Fibroblast of skin of left quadriceps (primary cell): ENCODE data around the gene THOP1.
"Not testable (repeated sequence)": the region's sequence is repeated elsewhere in the genome, so short reads cannot be mapped to it uniquely, and the experiment has no call there.

ENCODE experiments used
- DNase-seq, 2 experiments: peaks; one replicate each; pipeline ENCODE4 v3.0.0-alpha.2; 2013; ENCODE audit warnings: low read depth in 2 of 2

THOP1 gene

DNA sequence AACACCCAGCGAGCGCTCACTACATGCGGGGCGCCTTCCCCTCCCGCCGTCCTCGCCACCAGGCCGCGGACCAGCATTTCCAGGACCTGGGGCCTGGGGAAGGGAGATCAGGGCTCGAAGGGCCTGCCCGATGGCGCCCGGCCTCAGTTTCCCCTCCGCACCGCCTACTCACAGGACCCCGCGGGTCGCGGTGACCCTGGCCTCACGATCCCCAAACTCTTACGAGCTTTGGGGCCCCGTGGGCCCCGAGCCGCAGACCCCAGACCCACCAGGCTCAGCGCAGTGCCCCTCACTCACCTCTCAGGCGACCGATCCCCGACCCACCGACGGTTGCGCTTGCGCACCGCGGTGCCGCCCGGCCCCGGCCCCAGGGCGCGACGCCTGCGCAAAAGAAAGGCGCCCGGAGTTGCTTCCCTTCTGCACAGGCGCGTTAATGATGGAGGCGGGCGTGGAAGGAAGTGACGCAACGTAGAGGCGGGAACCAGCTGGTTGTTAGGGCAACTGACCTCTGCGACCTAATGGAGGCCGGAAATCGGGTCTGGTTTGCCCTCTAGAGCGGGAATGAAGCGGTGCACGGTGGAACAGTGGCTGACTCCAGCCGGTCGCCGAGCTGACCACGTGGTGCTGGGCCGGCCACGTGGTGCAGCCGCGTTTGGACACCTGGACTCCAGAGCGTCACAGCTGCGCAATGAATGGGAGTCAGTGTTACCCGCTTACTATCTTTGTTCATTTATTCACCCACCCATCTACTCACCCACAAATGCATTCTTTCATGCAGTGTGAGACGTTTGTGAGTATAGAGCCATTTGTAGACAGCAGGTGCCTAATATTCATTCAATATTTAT, 2.1 kb upstream of the THOP1 start, which contains the start of gene SGTA:
TSS of gene SGTA (minus strand) at position 338 of the 845 bp plus-strand sequence. CDS start 14,205 bp downstream, outside the sequence.
- DNase-seq = peak; percentile 96

DNA sequence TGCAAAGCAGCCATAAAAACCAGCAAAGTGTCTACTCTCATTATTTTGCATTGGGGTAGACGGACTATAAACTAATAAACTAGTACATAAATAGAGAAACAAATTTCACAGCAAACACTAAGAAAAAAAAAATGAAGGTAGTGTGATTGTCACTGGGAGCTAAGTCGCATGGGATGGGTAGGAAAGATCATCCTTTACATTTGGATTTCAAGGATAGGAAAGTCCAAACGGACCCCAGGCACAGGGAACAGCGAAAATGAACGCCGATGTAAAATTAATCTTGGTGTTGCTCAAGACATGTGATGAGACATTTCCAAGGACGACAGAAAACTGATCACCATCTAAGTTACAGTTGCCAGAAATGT, 1.5 kb upstream of the THOP1 start:
- no peak for DNase-seq

DNA sequence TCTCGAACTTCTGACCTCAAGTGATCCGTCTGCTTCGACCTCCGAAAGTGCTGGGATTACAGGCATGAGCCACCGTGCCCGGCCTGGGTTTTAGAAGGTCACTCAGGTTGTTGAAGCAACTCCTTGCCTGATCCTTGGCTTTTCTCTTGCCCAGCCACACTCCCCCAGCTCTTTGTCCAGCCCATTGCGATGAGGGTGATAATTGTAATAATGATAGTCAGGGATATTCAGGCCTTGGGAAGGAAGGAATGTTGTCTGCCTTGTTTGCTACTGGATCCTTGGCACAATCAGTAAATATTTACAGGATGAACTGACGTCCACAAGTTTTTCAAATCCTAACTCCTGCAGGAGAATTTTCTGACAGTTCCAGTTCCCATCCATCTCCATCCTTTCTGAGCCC, 1.8 kb downstream of the THOP1 start:
- no peak for DNase-seq

DNA sequence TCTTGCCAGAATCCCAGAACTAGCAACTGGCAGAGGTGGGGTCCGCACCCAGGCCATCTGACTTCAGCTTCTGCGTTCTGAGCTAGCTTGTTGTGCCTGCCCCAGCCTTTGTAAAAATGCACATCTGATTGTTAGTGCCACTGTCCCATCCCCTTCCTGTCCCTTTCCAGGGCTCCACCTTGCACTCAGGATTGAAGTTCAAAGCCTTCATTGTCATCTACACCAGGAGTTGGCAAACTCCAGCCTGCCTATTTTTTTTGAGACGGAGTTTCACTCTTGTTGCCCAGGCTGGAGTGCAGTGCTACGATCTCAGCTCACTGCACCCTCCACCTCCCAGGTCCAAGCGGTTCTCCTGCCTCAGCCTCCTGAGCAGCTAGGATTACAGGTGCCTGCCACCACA, 2.9 kb downstream of the THOP1 start:
- DNase-seq = no peak

DNA sequence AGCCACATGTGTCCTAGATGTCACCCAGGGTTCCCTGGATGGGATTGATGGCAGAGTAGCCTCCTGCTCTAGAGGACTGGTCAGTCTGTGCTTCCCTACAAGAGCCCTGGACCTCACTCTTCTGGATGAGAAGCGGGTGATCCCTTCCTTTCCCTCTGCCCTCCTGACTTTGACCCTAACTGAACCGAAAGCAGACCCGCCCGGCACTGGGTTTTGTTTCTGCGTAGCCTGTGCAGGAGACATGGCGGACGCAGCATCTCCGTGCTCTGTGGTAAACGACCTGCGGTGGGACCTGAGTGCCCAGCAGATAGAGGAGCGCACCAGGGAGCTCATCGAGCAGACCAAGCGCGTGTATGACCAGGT, 4.9 kb downstream of the THOP1 start:
- no peak for DNase-seq

DNA sequence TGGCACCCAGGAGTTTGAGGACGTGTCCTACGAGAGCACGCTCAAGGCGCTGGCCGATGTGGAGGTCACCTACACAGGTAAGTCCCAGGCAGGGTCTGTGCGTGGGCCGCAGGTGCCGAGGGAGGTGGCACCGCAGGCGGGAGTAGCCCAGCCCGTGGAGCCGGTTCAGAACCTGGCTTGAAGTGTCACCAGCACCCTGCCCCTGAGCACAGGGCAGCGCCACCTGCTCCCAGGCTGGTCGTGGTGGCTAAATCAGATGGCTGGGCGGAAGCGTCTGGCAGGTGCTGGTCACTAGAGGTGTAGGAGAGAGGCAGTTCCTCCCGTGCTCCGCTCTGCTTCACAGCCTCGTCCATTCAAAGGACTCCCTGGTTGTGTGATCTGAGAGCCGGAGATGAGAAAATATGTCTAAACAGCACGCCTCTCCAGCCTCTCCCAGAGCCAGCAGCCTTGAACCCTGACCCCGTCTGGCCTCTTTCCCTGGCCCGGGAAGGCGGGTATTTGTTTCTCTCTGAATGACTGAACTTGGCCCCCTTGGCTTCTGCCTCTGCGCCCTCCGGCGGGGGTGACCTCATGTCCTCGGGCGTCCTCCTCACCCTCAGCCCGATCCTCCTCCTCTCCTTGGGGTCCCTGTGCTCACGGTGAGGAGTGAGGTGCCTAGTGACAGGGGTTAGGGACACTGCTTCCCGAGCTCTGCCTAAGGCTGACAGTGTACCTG, 5.4 kb downstream of the THOP1 start:
- DNase-seq = no peak

DNA sequence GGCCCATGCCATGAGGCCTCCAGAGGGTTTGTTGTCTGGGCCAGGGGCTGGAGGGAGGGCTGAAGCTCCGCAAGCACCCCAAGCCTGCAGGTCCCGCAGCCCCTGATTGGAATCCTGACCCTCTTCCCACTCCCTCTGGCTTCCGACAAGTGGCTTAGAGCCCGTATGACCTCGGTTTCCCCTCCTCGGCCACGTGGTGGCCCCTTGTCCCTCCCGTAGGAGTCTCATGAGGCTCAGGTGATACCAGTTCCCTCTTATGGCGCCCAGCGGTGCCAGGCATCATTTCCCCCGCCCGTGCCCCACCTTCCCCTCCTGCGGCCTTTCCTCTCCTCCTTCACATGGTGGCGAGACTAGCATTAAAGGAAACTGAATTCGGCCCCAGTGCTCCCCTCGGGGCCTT, 6.1 kb downstream of the THOP1 start:
- no peak for DNase-seq

DNA sequence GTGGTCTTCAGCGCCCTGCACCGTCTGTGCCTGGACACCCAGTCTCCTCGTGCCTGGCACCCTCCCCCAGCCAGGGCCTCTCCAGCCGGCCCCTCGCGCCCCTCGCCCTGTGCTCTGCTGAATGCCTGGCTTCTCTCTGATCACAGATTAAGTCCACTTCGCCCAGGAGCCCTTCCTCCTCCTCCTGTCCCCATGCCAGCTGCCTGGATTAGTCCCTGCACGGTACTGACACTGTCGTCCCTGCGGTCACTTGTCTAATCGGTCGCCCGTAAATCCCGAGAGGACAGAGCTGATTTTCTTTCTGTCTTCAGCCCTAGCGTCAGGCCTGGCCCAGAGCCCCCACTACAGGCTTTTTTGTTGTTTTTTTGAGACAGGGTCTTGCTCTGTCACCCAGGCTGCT, 6.6 kb downstream of the THOP1 start:
- DNase-seq = no peak

DNA sequence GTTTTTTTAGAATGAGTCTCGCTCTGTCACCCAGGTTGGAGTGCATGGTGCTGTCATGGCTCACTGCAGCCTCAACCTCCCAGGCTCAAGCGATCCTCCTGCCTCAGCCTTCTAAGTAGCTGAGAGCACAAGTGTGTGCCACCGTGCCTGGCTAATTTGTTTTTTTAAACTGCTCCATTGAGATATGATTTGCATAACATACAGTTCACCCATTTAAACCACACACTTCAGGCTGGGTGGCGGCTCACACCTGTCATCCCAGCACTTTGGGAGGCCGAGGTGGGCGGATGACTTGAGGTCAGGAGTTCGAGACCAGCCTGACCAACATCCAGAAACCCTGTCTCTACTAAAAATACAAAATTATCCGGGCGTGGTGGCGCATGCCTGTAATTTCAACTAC, 7.4 kb downstream of the THOP1 start:
- DNase-seq = not testable (repeated sequence)

DNA sequence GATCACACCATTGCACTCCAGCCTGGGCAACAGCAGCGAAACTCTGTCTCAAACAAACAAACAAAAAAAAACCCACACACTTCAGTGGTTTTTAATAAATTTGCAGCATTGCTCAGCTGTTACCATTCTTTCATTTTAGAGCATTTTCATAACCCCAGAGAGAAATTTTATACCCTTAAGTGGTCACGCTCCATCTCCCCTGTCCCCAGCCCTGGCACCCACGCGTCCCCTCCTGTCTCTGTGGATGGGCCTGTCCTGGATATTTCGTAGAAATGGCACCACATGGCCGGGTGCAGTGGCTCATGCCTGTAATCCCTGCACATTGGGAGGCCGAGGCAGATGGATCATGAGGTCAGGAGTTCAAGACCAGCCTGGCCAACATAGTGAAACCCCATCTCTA, 7.8 kb downstream of the THOP1 start:
- no peak for DNase-seq

DNA sequence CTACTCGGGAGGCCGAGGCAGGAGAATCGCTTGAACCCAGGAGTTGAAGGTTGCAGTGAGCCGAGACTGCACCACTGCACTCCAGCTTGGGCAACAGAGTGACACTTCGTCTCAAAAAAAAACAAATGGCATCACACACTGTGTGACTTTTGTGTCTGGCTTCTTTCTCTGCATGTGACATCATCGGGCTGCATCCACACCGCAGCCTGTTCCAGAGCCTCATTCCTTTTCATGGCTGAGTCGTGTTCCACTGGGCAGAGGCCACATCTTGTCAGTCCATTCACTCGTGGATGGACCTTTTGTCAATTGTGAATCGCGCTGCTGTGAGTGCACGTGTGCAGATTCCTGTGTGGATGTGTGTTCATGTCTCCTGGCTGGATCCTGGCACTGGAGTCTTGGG, 8.3 kb downstream of the THOP1 start:
- no peak for DNase-seq

DNA sequence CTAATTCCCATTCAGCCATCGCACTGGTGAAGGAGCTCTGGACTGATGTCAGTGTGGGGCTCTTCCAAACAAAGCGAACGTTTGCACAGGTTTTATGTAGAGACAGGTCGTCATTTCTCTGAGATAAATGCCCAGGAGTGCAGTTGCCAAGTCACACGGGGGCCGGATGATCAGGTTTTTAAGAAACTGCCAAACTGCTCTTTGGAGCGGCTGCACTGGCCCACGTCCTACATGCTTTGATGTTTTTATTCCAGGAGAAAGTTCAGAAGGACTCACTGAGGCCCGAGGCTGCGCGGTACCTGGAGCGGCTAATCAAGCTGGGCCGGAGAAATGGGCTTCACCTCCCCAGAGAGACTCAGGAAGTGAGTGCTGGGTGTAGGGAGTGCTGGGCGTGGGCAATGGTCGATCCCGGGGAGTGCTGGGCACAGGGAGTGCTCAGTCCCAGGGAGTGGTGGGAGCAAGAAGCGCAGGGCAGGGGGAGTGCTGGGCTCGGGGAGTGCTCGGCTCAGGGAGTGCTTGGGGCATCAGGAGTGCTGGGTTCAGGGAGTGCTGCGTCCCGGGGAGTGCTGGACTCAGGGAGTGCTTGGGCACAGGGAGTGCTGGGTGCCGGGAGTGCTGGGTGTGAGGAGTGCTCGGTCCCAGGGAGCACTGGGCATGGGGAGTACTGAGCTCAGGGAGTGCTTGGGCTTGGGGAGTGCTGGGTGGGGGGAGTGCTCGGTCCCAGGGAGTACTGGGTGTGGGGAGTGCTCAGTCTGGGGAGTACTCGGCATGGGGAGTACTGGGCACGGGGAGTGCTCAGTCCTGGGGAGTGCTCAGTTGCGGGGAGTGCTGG, 10.7 kb downstream of the THOP1 start:
- DNase-seq = no peak

DNA sequence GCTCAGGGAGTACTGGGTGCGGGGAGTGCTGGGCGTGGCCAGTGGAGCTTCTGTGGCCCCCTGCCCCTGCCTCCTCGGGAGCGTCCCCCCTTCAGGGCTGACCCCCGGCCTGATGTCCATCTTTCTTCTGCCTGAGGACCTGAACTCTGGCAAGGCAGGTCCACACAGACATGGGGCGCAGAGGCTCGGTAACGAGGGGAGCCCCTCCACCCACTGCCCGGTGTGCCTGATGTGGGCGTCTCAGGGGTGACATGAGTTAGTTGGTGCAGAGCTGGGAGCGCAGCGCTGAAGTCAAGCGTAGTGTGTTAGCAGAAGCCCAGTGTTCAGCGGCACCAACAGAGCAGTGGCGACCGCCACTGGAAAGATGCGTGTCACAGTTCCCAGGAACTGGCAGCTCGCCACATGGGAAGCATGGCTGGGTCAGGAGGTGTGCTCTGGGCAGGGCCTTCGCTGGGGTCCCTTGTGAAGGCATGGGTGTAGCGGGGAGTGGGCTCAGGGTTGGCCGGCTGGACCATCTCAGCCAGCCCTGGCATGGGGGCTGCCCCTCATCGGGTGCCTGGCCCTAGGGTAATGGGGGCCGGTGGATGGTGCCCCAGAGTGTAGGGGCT, 11.5 kb downstream of the THOP1 start:
- no peak for DNase-seq

DNA sequence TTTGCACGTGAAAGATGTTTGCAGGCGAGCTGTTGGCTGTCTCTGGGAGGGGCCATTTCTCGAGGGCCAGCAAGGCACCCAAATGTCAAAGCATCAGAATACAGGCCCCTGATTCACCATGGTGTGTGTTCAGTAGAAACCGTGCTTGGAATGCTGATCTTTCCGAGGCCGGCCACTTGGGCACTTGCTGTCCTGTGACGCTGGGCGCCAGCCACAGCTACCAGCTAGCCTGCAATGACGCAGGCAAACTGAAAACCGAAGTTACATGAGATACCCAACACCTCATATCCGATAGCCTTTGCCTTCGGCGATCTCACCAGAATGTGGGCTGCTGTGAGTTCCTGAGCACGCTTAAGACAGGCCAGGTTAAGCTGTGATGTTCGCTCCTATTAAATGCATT, 12.0 kb downstream of the THOP1 start:
- no peak for DNase-seq

DNA sequence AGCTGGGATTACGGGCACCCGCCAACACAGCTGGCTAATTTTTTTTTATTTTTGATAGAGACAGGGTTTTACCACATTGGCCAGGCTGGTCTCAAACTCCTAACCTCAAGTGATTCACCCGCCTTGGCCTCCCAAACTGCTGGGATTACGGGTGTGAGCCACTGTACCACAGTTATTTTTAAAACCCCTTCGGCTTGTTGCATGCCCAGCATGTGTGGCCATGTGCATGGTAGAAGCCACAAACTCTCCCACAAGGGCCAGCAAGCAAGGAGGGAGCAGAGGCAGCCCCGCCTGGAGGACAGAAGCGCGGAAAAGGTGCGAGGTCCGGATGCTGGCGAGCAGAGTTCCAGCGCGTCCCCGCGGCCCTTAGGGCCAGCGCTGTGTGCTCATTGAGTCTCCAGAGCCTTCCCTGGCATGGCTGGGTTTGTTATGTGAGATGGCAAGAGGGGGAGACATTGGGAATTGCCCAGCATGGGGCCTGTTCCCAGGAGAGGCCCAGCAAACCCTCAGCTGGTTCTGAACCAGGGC, 12.9 kb downstream of the THOP1 start:
- DNase-seq = no peak

DNA sequence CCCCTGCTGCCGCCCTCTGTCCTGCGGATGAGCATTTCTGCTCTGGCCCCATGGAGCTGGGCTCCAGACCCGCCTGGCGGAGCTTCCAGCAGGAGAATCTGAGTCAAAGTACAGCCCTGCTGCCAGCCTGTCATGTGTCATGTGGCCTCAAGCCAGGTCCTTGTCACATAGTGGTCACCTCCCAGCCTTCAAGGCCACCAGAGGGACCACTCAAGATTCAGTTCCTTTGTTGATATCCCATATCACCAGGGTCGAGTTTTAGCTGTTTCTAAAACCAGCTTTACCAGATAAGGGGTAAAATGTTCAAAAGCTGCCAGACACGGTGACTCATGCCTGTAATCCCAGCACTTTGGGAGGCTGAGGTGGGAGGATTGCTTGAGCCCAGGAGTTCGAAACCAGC, 13.4 kb downstream of the THOP1 start:
- no peak for DNase-seq

DNA sequence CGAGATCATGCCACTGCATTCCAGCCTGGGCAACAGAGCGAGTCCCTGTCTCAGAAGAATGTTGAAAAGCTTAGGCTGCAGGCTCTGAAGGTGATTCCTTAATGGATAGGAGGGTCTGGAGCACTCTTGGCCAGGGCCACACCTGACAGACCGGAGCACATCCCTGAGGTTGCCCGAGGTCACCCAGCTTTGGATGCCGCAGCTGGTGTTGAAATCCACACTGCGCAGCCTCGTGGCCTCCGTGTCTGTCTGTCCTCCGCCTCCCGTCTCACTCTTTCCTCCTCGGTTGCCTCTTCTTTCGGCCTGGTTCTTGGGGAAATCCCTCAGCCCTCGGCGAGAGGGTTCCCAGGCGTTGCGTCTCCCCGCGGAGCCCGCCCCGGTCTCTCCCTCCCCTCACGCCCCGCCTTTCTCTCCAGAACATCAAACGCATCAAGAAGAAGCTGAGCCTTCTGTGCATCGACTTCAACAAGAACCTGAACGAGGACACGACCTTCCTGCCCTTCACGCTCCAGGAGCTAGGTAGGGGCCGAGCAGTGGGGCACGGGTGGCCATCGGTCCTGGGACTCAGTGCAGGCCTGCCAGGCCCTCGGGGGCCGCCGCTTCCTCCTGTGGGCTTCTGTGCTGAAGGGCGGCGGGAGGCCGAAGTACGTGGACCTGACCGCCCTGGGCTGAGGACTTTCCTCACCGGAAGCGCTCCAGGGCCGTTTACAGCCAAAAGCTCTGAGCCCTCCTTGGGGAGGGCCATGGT, 14.1 kb downstream of the THOP1 start:
- DNase-seq = no peak

DNA sequence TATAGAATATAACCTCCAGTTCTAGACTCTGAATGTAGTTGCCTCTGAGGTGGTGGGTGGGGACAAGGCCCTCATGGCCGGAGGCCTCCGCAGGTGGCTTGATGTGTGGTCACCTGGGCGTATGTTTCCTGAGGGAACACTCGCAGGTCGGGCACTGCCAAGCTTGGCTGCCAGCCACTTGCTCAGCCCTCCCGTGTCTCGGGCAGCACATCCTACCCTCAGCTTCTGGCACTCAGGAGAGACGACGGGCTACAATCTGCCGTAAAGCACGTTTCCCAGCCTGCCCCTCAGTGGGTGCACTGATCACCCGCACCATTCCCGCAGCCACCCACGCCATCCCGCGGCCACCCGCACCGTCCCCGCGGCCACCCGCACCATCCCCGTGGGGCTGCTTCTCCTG, 15.2 kb downstream of the THOP1 start:
- no peak for DNase-seq

DNA sequence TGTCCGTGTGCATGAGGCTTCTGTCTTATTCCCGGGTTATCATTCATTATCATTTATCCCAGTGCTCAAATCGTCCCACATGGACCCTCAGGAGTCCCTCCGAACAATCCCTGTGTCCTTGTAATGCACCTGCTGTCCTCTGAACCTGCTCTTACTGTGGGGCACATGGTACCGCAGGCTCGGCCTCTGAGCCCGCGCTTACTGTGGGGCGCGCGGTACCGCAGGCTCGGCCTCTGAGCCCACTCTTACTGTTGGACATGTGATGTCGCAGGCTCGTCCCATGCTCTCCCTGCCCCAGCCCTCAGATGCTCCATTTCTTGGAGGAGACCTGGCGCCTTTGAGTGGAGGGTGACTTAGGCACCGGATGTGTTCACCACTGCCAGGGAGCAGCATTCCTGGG, 17.5 kb downstream of the THOP1 start:
- DNase-seq = no peak

DNA sequence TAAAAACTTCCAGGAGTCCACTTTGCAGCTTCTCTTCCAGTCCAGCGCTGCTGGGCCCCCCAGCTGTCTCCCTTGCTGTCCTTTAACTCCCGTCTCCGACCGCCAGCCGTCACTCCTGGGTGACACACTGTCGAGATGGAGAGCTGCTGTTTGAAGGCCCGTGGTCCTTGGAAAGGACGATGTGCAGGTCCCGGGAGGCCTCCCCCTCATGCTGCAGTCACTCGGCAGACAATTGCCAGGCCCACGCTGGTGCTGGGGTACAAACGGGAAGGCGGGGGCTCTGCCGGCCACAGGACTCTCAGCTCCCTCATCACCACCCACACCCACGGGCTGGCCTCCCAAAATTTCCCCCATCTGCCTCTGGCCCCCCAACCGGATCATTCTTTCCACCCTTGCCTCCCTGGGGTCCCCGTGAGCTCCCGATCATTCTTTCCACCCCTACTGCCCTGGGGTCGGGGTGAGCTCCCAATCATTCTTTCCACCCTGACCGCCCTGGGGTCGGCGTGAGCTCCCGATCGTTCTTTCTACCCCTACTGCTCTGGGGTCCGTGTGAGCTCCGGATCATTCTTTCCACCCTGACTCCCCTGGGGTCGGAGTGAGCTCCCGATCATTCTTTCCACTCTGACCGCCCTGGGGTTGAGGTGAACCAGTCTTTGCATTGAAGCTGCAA, 18.3 kb downstream of the THOP1 start:
- no peak for DNase-seq
